Adrenal gland (tissue), 5 donors: ENCODE measurements around the gene SCFD2.

ENCODE experiments used
- CTCF ChIP-seq, 6 experiments: fragments of 450-650 bp in 4 of 6; fragments of 200-600 bp in 2 of 6; sonication (generic) in 1 of 6; IDR thresholded peaks; 1 replicate in 5 of 6; 2 replicates in 1 of 6; pipeline versions ENCODE4 v1.5.1 to v1.8.0; 2016 to 2021; ENCODE audit warnings: antibody characterized with exemption in 6 of 6, mild to moderate bottlenecking in 2 of 6, moderate library complexity in 1 of 6
- POLR2A ChIP-seq, 2 donors: fragments of 450-650 bp; IDR thresholded peaks; one replicate each; pipeline ENCODE4 v1.6.1; 2017; ENCODE audit warnings: antibody characterized with exemption in 2 of 2, mild to moderate bottlenecking in 2 of 2, moderate library complexity in 1 of 2
- donor health status: DM: no; HTN: no; CAD: no.

- TF ChIP-seq CTCF (IDR thresholded peaks at IDR 0.05), result no peak
- no peak for TF ChIP-seq POLR2A (IDR thresholded peaks at IDR 0.05)
Measured at GRCh38 chr4:53161051-53161786, 204.6 kb downstream of the SCFD2 start.
